ENCODE data around the gene FBXO8.
"Not testable (repeated sequence)": the region's sequence is repeated elsewhere in the genome, so short reads cannot be mapped to it uniquely, and the experiment has no call there.

The FBXO8 gene

GRCh38 chr4:174283507-174284471, at the start of gene FBXO8, which contains the start of gene CEP44:
Gene FBXO8 (minus strand): TSS chr4:174283667. CDS start chr4:174263092, 20,575 bp downstream.
Gene CEP44 (plus strand): TSS chr4:174283911. CDS start chr4:174299122, 15,211 bp downstream.
- DNase-seq = peak; percentile 61

- no peak for DNase-seq
These were observed 49.5 kb upstream of the FBXO8 start for GRCh38 chr4:174332741-174333493.

- DNase-seq = no peak
These were observed 41.3 kb upstream of the FBXO8 start for GRCh38 chr4:174324725-174325124.

GRCh38 chr4:174324236-174324635, 40.8 kb upstream of the FBXO8 start:
- DNase-seq = no peak

- no peak for DNase-seq
These were observed 37.2 kb upstream of the FBXO8 start for GRCh38 chr4:174320494-174321199.

- no peak for DNase-seq
These were observed 35.6 kb upstream of the FBXO8 start for GRCh38 chr4:174318829-174319764.

- no peak for DNase-seq
These were observed 34.1 kb upstream of the FBXO8 start for GRCh38 chr4:174317531-174317930.

GRCh38 chr4:174316954-174317353, 33.5 kb upstream of the FBXO8 start:
- DNase-seq = no peak

GRCh38 chr4:174316546-174316945, 33.1 kb upstream of the FBXO8 start:
- DNase-seq = no peak

- no peak for DNase-seq
These were observed 31.3 kb upstream of the FBXO8 start for GRCh38 chr4:174314770-174315169.

GRCh38 chr4:174314274-174314673, 30.8 kb upstream of the FBXO8 start:
- DNase-seq = no peak

- DNase-seq = no peak
These were observed 29.5 kb upstream of the FBXO8 start for GRCh38 chr4:174312993-174313392.

- no peak for DNase-seq
These were observed 24.2 kb upstream of the FBXO8 start for GRCh38 chr4:174307694-174308093.

GRCh38 chr4:174305961-174306360, 22.5 kb upstream of the FBXO8 start:
- DNase-seq = no peak

GRCh38 chr4:174304664-174305063, 21.2 kb upstream of the FBXO8 start:
- no peak for DNase-seq

GRCh38 chr4:174303687-174304086, 20.2 kb upstream of the FBXO8 start:
- no peak for DNase-seq

GRCh38 chr4:174295142-174295541, 11.7 kb upstream of the FBXO8 start:
- DNase-seq = not testable (repeated sequence)

GRCh38 chr4:174294641-174295040, 11.2 kb upstream of the FBXO8 start:
- not testable (repeated sequence) for DNase-seq

- DNase-seq = no peak
These were observed 9.0 kb upstream of the FBXO8 start for GRCh38 chr4:174292473-174292872.

- DNase-seq = no peak
These were observed 3.4 kb upstream of the FBXO8 start for GRCh38 chr4:174286870-174287269.

GRCh38 chr4:174284487-174284886, 1.0 kb upstream of the FBXO8 start:
- no peak for DNase-seq

All from activated effector memory CD4-positive, alpha-beta T cell treated with Interleukin-2 at 50 U/mL for 16 hours (primary cell).